DND-41 (cell line): Measurements from ENCODE around the gene DHPS.

ENCODE experiments used
- CTCF ChIP-seq: IDR thresholded peaks from 2 replicates; pipeline ENCODE4 v1.5.1; 2012; ENCODE audit warnings: borderline replicate concordance, low read length, moderate library complexity, mild to moderate bottlenecking; ENCODE audit not compliant: poor library complexity, severe bottlenecking; ENCODE audit errors: extremely low read depth
- EZH2 ChIP-seq: IDR thresholded peaks from 3 replicates; pipeline ENCODE4 v1.6.1; 2012; ENCODE audit warnings: borderline replicate concordance, low read depth, mild to moderate bottlenecking, moderate library complexity, low read length, inconsistent platforms; ENCODE audit not compliant: severe bottlenecking

GRCh38 chr19:12657966-12658365, 23.7 kb downstream of the DHPS start:
- TF ChIP-seq EZH2 (no peak), CTCF (no peak)
